ENCODE measurements around the gene GLI3.

Gene GLI3

DNA sequence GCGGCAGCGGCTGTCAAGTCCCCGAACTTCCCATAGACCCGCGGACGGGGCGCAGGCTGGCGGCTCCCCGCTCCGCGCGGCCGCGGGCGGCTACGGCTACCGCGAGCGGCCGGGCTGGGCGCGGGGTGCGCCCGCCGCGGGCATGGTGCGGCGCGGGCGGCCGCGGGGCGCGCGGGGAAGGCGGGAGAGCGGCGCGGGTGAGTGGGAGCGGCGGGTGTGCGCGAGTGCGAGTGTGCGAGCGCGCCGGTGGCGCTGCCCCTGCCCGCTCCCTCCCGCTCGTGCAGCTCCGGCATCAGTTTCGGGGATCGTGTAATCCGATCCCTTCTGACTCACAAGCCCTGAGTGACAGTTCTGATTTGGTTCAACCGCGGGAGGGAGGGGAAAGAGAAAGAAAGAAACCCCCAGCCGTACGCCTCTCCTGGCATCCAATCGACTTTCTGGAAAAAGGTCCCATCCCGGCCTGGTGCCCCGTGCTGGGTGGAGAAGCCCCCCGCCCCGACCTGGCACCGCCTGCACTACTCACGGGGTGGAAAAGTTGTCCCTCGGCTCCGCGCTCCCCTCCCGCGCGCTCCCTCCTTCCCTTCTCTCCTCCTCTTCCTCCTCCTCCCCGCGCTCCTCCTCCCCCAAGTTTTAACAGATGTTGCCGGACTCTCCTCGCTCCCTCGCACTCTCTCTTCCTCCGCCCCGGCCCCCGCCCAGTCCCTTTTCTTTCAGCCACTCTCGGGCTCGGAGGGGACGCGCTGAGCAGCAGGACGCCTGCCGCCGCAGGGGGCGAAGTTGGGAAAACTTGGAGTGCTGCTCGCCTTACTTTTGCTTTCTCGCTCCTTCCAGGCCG lies at the start of gene GLI3:
Gene GLI3 (minus strand): TSS at position 234 of the 835 bp plus-strand sequence. CDS start 13,956 bp downstream, outside the sequence.
- DNase-seq (ENCODE audit: low spot score): no peak

DNA sequence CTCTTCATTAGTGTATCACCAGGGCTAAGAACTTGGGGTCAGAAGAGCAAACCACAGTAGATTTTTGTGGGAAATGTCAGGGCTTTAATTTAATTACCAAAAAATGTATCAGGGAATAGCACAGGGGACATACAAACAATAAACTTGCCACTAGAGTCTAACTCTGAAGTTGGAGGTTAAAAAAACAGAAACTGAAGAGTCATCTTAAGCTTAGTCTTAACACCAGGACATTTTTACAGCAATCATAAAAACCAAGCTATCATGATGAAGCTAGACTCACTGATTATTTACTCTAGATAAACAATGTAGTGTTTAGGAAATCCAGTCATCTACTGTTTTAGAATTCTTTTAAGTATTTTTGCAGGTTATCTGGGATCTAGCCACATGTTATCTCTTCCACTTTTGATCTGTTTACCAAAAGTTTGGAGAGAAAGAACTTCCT lies 48.4 kb upstream of the GLI3 start:
- no peak for DNase-seq (ENCODE audit: low spot score)

DNA sequence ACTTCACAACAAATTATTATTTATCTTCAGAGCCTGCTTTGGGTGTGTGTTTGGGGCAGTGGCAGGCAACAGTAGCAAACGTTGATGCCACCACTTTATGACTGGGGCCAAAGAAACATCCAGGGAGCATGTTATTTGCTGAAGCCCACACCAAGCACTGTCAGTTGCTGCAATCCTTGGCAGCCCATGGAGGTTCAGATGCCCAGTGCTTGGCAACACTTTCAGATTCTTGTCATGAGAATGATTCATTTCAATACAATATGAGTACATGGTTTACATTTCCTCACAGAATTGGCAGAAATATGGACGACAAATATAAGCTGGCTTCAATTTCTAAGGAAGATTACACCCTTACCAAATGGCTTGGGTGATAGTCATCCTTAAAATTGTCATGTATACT lies 46.5 kb upstream of the GLI3 start:
- no peak for DNase-seq (ENCODE audit: low spot score)

DNA sequence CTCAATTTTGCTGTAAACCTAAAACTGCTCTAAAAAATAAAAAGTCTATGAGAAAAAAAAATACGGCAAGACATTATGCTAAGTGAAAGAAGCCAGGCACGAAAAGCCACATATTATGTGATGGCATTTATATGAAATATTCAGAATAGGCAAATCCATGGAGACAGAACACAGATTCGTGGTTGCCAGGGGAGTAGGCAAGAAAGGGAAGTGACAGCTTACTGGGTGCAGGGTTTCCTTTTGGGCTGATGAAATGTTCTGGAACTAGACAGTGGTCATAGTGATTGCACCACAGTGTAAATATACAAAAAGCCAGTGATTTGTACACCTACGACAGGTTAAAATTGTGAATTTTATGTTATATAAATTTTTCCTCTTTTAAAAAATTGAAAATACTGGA lies 41.3 kb upstream of the GLI3 start:
- no peak for DNase-seq (ENCODE audit: low spot score)

DNA sequence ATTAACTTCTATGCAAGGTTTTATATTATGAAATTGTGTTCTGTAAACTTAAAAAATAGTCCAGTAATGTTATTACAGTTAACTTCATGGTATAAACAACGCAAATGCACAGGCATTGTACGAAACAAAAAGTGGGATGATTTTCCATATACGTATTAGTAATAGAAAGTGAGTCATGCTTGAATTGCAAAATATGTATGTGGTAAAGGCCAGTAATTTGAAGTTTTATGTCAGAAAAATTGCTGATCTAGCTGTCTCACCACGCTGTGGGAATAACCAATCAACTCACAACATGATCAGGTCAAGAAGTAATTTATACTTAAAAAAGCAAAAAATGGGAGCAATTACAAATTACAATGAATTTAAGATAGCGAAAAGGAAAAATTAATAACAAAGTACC lies 37.0 kb upstream of the GLI3 start:
- no peak for DNase-seq (ENCODE audit: low spot score)

DNA sequence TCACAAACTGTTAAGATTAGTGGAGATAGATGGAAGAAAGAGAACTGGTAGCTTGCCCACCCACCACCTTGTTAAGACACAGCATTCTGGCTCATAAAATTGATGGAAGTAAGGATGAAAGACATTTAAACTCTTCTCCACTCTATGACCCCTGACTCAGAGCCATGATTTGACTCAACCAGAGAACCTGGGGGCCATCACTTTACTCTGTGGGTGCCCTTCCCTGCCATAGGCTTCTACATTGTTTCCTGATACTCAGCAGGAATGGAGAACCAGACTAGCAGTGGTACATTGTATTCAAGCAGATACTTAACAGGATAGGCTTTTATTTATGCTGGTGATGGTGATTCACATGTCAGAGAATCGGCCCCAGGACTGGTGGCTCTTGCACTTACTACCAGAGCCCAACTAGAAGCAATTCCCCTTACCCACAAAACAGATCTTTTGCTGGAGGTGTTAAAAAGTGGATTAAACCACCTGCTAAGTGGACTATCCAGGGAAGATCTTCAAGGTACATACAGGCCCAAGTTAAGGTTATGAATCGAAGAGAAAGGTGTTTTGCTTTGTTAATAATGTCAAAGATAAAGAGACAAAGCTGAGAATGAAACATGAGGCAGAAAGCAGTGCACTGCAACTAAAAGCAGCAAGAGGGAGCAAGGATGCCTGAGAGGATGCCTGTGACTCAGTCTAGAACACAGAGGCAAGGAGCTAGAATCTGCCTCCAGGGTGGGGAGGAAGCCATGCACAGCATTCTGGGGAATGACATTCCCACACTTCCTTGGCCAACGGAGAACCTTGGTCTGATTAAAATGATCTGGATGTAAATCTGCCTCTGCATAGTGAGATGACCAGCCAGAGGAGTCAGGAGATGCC lies 36.0 kb upstream of the GLI3 start:
- no peak for DNase-seq (ENCODE audit: low spot score)

DNA sequence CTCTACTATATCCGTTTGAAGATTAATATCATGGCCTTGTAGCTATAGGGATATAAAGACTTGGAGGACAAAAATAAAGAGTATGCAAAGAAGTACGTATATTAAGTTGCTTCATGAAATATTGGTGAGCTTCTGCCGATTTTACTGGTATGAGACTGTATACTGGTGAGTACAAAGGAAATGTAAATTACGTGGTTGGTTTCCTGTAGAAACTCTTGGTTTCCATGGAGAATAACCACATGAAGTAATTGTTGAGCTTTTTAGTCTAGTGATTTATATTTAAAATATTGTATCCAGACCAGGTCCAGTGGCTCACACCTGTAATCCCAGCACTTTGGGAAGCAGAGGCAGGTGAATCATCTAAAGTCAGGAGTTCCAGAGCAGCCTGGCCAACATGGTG lies 32.2 kb upstream of the GLI3 start:
- no peak for DNase-seq (ENCODE audit: low spot score)

DNA sequence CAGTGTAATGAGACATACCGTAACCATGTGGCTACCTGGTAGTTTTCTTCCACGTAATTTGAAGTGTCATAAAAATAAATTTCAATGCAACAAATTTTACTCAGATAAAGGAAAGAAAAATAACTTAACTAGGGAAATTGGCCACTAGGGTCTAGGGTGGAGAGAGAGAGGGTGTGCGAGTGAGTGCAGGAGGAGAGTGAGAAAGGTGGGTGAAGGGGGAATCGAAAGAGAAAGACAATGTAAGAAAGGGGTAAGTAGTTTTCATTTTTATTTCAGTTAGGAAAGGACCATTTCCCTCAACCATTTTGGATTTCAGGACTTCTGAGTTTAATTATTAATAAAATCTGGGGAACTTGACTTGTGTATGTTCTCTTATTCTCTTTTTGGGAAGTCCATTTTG lies 27.7 kb upstream of the GLI3 start:
- no peak for DNase-seq (ENCODE audit: low spot score)

DNA sequence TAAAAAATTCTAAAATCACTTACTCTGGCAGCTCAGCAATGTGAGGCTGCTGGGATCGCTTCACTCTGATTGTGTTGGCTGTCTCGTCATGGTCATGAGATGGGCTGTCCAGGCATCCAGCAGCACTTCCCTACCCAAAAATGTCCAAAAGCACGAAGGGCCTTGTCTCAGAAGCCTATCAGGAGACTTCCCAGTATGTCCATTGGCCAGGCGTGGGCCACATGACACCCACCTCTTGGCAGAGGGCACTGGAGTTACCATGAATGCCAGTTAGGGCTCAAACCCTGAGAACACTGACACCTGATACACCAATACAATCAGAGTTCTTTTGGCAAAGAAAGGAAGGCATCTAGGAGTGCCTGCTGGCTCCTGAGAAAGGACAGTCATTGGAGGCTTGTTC lies 27.0 kb upstream of the GLI3 start:
- DNase-seq (ENCODE audit: low spot score): no peak

DNA sequence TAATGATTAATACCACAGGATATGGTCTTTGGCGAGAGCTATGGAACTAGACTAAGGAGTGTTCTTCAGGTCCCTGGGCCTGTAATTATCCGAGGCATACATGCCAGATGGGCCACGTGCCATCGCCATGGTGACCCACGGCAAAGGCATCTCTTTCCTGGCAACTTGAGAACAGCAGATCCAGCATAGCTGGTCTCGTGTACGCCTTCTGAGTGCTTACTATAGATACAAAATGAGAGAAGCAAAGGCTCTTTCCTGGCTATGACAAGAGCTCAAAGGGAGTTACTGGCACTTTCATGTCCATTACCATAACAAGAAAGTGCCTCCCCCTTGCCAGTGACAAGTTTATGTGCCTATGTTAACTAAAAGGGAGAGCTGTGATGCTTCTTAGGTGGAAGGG lies 26.0 kb upstream of the GLI3 start:
- DNase-seq (ENCODE audit: low spot score): no peak

DNA sequence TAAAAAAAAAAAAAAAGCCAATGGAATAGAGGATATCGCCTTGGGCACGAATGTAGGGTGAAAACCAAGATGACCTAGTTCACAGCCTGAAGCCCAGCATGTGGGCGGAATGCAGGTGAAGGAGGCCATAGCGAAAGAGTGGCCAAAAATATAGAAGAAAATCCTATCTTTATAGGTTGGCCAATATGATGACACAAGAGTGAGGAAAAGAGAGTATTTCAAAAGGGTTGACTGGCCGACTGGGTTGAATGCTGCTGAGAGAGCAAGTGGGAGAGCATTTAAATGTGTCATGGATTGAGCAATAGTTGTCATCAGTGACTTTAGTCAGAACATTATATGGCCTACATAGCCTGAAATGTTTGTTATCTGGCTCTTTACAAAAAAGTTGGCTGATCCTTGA lies 17.2 kb upstream of the GLI3 start:
- no peak for DNase-seq (ENCODE audit: low spot score)

DNA sequence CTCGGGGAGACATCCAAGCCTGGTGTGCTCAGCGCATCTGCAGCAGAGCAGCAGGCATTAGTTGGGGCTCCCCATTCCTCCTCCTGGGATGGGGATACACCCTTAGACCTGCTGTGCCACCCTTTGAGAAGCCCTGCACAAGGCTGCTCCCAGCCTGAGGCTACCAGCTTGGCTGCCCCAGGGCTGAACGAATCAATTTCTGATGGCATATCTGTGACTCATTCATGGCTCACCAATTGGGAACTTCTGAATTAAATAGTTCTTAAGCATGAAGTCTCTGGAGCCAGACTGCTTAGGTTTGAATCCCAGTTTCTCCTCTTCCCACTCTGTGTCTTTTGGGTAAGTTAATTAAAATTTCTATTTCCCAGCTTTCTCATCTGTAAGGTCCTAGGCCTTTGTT lies 16.3 kb upstream of the GLI3 start:
- DNase-seq (ENCODE audit: low spot score): no peak

DNA sequence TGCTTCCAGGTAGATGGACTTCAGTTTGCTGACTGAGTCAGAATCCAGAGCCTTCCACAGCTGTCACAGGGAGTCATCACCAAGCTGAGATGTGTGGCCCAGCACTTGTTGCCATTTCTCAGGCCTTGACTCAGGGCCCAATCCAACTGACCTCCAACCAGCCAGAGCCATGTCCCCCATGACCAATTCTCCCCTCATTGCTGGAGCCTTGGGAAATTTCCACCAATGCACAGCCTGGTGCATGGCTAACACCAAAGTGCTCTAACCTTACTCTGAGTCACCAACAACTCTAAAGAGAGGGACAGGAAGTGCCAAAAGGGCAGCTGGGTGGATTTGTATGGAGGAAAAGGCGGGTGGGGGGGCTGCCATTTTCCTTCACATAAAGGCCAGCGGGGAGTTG lies 13.4 kb upstream of the GLI3 start:
- no peak for DNase-seq (ENCODE audit: low spot score)

DNA sequence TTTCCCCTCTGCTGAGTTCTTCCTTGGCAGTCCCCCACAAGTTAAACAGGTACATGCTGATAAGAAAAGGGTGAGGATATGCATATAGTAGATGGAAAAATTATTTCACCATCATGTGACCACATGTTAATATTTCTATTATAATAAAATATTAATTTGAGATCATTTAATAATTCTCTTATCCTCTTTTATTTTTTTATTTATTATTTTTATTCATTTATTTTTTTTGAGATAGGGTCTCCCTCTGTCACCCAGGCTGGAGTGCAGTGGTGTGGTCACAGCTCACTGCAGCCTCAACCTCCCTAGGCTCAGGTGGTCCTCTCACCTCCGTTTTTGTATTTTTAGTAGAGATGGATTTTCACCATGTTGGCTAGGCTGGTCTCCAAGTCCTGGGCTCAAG lies 11.6 kb upstream of the GLI3 start:
- no peak for DNase-seq (ENCODE audit: low spot score)

DNA sequence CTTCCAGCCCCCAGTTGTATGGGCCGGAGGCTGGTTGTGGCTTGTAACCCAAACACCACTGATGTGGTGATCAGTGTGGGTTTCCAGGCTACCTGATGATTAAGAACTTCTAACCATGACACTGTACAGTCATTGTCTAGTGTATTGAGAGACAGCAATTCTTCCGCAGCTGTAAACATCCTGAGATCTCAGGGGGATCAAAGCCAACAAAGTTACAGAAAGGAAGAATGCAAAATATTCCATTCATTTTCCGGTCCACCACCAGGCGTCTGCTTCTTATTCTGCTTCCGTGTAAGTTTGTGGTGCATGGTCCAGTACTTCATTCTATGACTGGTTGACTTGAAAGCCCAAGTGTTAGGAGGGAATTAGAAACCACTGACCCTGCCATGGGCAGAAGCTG lies 10.3 kb upstream of the GLI3 start:
- DNase-seq (ENCODE audit: low spot score): no peak

DNA sequence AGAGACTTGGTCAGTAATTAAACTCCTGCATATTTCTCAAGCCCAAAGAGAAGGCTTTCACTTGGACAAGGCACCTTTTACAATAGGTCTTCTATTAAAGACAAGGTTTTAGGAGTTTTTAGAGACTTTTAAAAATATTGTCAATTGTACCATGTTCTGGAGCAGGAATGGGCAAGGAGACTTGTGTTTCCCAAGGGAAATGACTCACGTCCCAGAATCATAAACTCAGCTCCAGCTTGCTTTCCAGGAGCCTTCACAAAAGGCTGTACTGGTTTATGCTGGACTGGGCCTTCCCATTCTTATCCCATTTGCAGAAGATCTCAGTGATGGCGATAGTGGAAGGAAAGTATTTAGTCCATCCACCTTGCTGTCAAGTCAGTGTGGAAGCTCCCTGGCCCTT lies 7.8 kb upstream of the GLI3 start:
- DNase-seq (ENCODE audit: low spot score): no peak

DNA sequence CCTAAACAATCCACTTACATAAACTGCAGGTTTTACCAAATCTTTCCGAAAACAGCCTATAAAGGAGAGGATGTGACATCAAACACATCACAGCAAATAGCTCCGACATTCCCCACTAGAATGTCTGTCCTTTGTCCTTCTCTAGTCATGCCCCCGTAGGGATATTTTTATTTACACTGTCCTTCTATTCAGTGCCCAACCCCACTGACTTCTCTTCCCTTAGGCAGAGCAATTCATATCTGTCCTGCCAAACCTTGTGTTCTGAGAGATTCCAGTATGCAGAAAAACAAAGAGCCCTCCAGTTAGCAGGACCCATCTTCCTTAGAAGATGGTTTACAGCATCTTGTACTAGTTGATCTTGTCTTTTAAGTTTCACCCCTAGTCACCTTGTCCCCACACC lies 5.4 kb upstream of the GLI3 start:
- DNase-seq (ENCODE audit: low spot score): no peak

DNA sequence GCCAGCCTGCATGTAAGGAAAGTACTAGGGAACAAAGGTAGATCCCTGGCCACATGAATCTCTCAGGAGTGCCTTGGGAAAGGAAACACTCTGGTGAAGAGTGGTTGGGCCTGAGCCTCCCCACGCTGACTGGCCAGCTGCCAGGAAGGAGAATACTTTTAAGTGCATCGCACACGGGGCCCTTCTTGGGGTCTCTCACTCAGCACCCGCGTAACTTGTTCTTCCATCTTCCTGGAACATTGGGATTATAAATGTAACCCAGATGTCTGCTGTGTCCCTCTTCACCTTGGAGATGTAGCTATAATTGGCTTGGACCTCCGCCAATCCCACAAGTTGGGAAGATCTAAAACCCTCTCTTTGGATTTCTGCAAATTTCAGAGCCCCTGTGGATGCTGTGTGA lies 4.4 kb upstream of the GLI3 start:
- no peak for DNase-seq (ENCODE audit: low spot score)

DNA sequence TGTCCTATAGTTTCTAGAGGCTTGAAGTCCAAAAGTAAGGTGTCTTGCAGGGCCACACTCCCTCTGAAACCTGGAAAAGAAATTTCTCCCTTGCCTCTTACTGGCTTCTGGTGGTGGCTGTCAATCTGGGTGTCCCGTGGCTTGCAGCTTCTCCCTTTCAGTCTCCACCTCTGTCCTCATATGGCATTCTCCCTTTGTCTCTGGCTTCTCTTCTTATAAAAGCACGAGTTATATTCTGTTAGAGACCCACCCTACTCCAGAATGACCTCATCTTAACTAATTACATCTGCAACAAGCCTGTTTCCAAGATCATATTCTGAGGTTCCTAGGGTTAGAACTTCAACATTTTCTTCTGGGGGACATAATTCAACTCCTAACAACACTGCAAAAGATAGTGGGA lies 3.4 kb upstream of the GLI3 start:
- no peak for DNase-seq (ENCODE audit: low spot score)

DNA sequence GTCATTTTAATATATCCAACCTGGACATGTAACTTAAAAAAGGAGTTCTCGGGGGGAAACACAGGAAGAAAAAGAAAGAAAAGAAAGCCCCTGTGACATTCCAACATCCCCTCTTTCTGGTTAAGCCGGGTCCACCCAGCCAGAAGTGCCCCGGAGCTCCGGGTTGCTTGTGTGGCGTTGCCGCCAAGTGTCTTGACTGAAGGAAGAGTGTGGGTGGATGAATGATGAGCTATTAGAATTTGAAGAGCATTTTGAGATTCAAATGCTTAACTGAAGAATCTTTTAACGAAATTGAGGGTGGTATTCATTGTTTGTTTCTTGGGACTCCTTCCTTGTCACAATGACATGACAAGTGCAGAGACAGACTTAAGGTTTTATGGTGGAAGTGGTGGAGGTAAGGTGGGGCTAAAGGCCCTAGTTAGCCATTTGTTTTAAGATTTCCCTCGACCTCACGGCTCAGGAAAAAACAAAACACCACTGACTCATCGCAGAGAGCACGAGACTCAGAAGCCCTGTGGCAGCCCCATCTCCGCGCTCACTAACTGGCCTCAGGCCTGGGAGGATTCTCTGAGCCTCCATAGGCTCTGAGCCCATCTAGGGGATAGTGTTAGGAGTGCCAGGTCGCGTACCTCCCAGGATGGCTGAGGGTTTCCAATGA lies 1.8 kb upstream of the GLI3 start:
- no peak for DNase-seq (ENCODE audit: low spot score)

DNA sequence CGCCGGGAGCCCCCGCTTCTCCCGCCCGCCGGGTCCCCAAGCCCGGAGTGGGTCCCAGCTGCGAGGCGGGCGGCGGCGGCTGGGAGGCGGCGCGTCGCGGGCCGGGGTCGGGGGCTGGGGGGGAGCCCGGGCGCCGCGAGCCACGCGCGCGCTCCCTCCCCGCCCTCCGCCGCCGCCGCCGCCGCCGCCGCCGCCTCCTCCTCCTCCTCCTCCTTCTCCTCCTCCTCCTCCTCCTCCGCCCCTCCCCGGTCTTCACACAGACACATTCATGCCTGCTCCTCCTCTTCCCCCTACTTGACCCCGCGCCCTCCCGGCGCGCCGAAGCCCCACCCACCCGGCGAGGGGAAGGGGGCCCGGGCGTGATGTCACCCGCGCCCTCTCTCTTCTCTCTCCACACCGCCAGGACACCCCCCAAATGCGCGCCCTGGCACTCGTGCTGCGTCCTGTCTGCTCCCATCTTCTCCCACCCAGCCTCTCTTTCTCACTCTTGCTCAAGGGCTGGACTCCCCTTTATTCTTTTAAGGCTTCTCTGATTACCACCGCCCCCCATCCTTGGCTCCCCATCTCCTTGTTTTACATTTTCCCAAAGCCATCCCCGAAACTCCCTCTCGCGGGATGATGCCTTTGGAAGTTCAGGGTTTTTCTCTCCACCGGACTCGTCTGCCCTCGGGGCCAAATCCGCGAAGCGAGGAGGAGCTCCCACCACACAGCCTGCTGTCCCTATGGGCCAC lies 967 bp upstream of the GLI3 start:
- DNase-seq (ENCODE audit: low spot score): no peak

Measured in CD4-positive, alpha-beta T cell treated with Interleukin-6 at 100 ng/mL for 8 hours (primary cell).